Gastroesophageal sphincter (tissue), 3 donors: Measurements from ENCODE around the gene CCNK.

Experiments used
- CTCF ChIP-seq, 4 experiments: fragments of 200-600 bp in 2 of 4; fragments of 450-650 bp in 2 of 4; sonication (generic) in 1 of 4; IDR thresholded peaks; one replicate each; pipeline ENCODE4 v1.5.1; 2017 to 2019; ENCODE audit warnings: antibody characterized with exemption in 4 of 4, mild to moderate bottlenecking in 2 of 4, moderate library complexity in 2 of 4
- POLR2A ChIP-seq, 2 donors: fragments of 450-650 bp; IDR thresholded peaks; one replicate each; pipeline ENCODE4 v1.6.1; 2017; ENCODE audit warnings: antibody characterized with exemption in 2 of 2, mild to moderate bottlenecking in 2 of 2, moderate library complexity in 1 of 2

- TF ChIP-seq CTCF (IDR thresholded peaks at IDR 0.05) (no peak), POLR2A (IDR thresholded peaks at IDR 0.05) (no peak)
Observed at GRCh38 chr14:99545586-99545985, 64.4 kb downstream of the CCNK start.
